GM19043 (cell line): ENCODE data around the gene USP46.

Source experiments
- ATAC-seq: cut with Tn5 transposase; IDR thresholded peaks from one replicate; pipeline ENCODE4 v1.9.1; 2021; ENCODE audit warnings: low read depth; ENCODE audit not compliant: unreplicated experiment

Gene USP46, protein sequence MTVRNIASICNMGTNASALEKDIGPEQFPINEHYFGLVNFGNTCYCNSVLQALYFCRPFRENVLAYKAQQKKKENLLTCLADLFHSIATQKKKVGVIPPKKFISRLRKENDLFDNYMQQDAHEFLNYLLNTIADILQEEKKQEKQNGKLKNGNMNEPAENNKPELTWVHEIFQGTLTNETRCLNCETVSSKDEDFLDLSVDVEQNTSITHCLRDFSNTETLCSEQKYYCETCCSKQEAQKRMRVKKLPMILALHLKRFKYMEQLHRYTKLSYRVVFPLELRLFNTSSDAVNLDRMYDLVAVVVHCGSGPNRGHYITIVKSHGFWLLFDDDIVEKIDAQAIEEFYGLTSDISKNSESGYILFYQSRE

DNA sequence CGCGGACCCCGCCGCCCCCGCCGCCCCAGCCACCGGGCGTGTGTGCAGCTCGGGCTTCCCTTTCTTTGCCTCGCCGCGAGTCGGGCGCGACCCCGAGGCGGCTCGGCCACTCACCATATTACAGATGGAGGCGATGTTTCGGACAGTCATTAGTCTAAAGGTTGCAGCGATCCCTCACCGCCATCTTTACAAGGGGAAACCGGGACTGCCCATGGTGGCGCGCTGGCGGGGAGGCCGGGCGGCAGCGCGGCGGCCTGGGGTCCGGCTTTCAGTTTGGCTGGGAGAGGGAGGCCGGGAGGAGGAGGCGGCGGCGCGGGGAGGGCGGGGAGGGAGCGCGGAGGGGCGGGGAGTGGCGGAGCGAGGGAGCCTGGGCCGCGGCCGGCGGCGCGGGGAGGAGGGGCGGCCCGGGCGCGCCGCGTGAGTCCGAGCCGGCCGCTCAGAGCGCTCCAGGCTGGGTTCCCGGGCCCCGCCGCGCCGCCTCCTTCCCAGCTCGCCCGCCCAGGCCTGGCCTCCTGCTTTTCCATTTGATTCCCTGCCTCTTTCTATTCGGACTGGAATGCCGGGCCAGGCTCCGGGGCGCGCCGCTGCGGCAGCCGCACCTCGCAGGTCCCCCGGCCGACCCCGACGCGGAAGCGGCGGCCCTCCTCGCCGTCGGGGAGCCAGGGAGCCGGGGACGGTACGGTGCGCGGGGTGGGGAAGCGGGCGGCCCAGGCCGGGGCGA is at the start of gene USP46:
USP46 (minus strand) TSS at position 301 of the 721 bp plus-strand sequence; CDS start at position 150, 151 bp downstream.
- ATAC-seq: peak; percentile 68

DNA sequence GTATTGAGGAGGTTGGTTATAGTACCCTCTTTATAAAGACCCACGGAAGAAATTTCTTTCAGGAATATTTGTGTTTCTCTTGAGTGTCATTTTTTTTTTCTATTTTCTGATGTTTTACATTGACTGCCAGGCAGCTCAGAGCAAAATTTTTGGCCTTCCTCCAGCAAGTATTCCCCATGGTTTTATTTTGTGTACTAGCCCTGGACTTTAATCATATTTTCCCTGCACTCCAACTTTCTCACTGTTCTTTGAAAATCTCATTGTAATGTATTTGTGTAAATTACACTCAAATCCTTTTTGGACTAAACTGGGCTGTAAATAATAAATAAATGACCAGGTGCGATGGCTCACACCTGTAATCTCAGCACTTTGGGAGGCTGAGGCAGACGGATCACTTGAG is 45.6 kb upstream of the USP46 start:
- ATAC-seq: no peak

DNA sequence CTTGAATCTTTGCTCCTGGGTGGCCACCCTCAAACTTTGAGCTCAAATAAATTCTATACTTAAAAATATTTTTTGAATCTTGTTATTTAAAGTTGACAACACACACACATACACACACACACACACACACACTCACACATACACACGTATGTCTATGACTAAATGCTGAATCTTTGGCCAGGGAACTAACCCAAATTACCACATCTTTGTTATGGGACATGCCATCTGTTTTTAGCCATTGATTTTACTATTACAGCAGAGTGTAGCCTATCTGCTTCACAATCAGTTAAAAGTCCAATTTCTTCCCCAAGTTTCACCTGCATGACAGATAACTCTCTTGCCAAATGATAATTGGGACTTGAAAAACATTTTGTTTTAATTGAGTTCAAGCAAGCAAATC is 45.0 kb upstream of the USP46 start:
- ATAC-seq: no peak

GRCh38 chr4:52701207-52701606 is 42.1 kb upstream of the USP46 start:
- ATAC-seq: peak; percentile 96

DNA sequence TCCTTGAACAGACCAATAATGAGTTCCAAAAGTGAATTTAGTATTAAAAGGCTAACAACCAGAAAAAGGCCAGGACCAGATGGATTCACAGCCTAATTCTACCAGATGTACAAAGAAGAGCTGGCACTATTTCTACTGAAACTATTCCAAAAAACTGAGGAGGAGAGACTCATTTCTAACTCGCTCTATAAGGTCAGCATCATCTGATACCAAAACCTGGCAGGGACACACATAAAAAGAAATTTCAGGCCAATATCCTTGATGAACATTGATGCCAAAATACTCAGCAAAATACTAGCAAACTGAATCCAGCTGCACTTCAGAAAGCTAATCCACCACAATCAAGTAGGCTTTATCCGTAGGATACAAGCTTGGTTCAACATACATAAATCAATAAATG is 35.8 kb upstream of the USP46 start:
- no peak for ATAC-seq

DNA sequence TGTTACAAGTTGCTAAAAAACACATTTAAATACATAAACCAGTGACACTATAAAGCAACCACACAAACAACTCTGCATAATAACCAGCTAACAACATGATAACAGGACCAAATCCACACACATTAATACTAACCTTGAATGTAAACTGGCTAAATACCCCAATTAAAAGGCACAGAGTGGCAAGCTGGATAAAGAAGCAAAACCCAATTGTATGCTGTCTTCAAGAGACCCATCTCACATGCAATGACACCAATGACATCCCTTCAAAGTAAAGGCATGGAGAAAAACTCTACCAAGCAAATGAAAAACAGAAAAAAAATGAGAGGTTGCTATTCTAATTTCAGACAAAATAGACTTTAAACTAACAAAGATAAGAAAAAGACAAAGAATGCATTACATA is 34.4 kb upstream of the USP46 start:
- no peak for ATAC-seq

GRCh38 chr4:52689096-52689495 is 30.0 kb upstream of the USP46 start:
- no peak for ATAC-seq

- no peak for ATAC-seq
Measured at GRCh38 chr4:52687696-52688095, 28.6 kb upstream of the USP46 start.

- ATAC-seq: no peak
Measured at GRCh38 chr4:52685316-52685715, 26.2 kb upstream of the USP46 start.

GRCh38 chr4:52684896-52685295 is 25.8 kb upstream of the USP46 start:
- no peak for ATAC-seq

DNA sequence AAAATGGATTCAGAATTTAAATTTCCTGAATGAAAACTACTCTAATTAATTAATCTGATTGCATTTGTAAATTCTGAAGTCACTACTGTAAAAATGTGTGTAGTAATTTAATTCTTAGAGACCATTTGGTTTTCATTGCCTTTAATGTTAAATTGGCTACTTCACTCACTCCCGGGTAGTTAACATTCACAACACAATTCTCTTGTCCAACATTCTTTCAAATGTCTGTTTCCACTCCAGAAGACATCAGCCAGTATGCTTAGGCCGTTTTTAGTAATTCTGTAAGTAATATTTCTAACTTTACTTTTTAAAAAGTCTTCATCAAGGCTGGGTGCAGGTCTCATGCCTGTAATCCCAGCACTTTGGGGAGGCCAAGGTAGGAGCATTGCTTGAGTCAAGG is 21.3 kb upstream of the USP46 start:
- no peak for ATAC-seq

DNA sequence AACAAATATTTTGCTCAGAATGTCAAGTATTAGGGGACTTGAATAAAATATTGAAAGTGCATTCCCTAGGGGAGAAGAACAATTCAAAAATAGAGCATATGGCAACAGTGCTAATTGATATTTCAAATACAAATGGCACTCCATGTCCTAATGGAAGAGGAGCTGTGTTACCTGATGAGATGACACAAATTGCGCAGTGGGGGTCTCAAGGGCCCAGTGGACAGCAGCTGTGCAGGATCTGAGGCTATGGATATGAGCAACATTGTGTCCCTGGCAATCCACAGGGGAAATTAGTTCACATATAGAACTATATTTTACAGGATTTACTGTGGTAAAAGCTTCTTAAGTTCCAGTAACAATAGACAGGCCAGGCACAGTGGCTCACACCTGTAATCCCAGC is 17.4 kb upstream of the USP46 start:
- no peak for ATAC-seq

GRCh38 chr4:52675111-52675510 is 16.0 kb upstream of the USP46 start:
- ATAC-seq: no peak

DNA sequence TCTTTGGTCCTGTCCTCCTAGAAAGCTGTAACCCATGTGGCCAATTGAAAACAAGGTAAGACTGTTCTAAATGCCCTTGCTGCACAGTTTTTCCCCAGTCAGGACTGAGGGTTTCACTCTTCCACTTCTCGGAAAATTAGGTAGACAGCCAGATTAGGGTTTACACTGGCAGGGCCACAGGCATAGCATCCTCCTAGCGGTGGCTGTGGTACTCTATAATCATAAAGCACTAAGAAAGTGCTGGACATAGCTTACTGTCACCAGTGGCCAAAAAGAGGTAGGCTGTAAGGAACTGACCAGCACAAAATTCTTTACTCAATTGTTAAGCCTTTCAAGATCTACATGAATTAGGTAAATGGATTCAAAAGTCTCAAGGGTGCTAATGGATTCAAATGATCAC is 11.6 kb upstream of the USP46 start:
- ATAC-seq: no peak

DNA sequence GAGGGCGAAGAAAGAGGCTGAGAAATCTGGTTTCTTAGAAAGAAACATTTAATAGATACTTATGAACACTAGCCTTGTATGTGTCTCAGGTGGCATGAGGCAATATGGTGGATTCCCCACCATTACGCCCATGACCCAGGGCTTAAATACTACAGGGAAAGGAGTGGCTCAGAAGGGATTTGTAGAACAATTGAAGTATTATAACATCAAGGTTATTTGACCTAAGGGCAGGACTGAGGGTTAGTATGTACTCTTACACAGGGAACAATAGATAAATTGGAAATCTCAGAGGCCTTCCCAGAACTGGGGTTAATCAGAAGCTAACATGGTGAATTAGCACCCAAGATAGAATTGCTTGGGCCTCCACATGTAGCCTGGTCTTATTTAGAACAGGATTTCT is 11.0 kb upstream of the USP46 start:
- no peak for ATAC-seq

- ATAC-seq: peak; percentile 89
Measured at GRCh38 chr4:52665592-52665991, 6.5 kb upstream of the USP46 start.

GRCh38 chr4:52664479-52664878 is 5.4 kb upstream of the USP46 start:
- ATAC-seq: no peak

DNA sequence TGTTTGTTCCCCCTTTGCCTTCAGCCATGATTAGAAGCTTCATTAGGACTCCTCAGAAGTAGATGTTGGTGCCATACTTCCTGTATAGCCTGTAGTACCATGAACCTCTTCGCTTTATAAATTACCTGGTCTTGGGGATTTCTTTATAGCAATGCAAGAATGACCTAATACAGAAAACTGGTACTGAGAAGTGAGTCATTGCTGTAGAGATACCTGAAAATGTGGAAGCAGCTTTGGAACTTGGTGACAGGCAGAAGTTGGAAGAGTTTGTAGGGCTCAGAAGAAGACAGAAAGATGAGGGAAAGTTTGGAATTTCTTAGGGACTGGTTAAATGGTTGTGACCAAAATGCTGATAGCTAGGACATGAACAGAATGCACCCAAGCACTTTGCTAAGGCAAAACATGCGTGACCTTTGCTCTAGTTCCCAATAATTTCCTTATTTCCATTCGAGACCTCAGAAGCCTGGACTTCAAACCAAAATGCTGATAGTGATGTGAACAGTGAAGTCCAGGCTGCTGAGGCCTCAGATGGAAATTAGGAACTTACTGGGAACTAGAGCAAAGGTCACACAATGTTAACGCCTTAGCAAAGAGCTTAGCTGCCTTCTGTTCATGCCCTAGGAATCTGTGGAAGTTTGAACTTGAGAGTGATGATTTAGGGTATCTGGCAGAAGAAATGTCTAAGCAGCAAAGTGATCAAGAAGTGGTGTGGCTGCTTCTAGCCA is 3.0 kb upstream of the USP46 start:
- no peak for ATAC-seq

DNA sequence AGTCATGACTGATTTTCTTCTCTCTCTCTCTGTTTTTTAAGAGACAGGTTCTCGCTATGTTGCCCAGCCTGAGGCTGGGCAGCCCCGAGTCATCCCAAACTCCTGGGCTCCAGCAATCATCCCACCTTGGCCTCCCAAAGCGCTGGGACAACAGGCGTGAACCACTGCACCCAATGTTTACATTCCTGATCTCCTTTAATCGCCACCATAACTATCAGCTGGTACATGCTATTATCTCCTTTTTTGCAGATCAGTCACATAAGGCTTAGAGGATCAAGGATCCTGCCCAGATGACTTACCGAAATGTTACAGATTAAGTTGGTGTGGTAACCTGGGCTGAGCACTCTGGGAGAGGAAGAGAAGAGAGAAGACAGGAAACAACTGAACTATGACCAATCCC is 1.5 kb upstream of the USP46 start:
- ATAC-seq: no peak

DNA sequence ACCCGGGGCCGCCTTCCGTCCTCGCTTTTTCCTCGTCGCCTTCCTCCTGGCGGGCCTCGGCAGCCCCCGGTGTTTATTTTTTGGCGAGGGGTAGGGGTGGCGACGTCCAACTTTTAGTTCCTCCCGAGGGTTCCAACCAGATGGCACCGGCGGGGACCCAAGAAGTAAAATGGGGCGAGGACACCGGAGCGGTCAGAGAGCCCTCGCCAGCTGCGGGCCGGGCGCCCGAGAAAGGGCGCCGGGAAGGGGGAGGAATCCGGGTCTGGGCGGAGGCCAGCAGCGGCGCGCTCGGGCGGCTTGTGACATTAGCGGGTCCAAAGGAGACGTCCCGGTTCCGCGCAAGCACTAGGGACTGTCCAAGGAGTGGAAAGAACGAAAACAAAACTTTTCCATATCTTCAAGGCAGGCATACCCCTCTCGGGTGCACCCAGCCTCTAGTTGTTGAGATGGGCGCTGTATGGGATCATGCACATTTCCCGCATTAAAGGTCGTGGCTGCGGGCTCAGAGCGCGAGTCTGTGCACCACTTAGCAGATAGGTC is 691 bp upstream of the USP46 start:
- ATAC-seq: peak; percentile 29

DNA sequence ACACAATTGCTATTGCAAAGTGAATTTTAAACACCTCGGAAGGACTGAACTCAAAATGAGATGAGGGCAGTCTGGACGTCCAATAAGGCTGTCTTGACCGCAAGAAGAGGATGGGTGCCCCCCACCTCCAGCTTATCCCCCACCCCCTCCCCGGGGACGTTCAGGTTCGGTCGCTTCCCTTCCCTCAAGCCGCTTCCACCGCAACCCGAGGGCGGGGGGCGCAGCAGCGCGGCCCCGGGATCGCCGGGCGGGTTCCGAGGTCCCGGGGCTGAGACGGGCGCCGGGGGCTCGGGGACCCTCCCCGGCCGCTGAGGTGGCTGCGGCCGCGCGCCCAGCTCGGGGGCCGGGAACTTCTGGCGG is 480 bp downstream of the USP46 start:
- peak; percentile 16 for ATAC-seq
